K562 (cell line): ENCODE measurements around the gene ADAT1. TPM values are rescaled to one million over a fixed set of nuclear protein-coding genes. Genes with fewer than 3 reads are reported as not detected.

ENCODE experiments used
- ELF2 ChIP-seq: fragments of 250-450 bp; sonication (Bioruptor Pico); IDR thresholded peaks from 2 replicates; pipeline ENCODE4 v1.5.0; 2021; ENCODE audit warnings: mild to moderate bottlenecking
- HLTF ChIP-seq: fragments of 450-650 bp; IDR thresholded peaks from 2 replicates; pipeline ENCODE4 v1.6.1; 2016
- IRF2 ChIP-seq: sonication (generic); formaldehyde crosslinking; IDR thresholded peaks from 2 replicates; pipeline ENCODE4 v1.8.1; 2022; ENCODE audit warnings: mild to moderate bottlenecking, missing genetic modification reagents
- NR2C1 ChIP-seq, 2 experiments: fragments of 450-650 bp; IDR thresholded peaks; 2 replicates each; pipeline ENCODE4 v1.6.1; 2017; ENCODE audit warnings: mild to moderate bottlenecking in 2 of 2, antibody characterized with exemption in 1 of 2, inconsistent platforms in 1 of 2, missing compliant biosample characterization in 1 of 2, missing genetic modification characterization in 1 of 2
- NR2C2 ChIP-seq, 2 experiments: fragments of 200-800 bp in 1 of 2; sonication (Bioruptor generic) in 1 of 2; sonication (generic) in 1 of 2; formaldehyde crosslinking in 1 of 2; IDR thresholded peaks; 2 replicates each; pipeline versions ENCODE4 v1.6.1 to v1.8.0; 2016 to 2022; ENCODE audit warnings: mild to moderate bottlenecking in 1 of 2, missing compliant biosample characterization in 1 of 2, missing genetic modification characterization in 1 of 2, missing genetic modification reagents in 1 of 2
- PCBP2 ChIP-seq: fragments of 200-400 bp; formaldehyde crosslinking; IDR thresholded peaks from 2 replicates; pipeline ENCODE4 v1.6.1; 2018; ENCODE audit warnings: low read length, low read depth, mild to moderate bottlenecking, moderate library complexity; ENCODE audit not compliant: poor library complexity, severe bottlenecking
- XRCC3 ChIP-seq: fragments of 450-650 bp; IDR thresholded peaks from 2 replicates; pipeline ENCODE4 v1.6.1; 2017; ENCODE audit warnings: mild to moderate bottlenecking, moderate library complexity
- ZNF507 ChIP-seq: conservative IDR thresholded peaks from 2 replicates; pipeline ENCODE4 v1.6.1; 2017; ENCODE audit warnings: missing genetic modification characterization, missing compliant biosample characterization
- ZNF583 ChIP-seq: fragments of 250-450 bp; sonication (Bioruptor Pico); IDR thresholded peaks from 2 replicates; pipeline ENCODE4 v1.4.0; 2020
- ZNF668 ChIP-seq: fragments of 250-450 bp; sonication (Bioruptor Pico); IDR thresholded peaks from 2 replicates; pipeline ENCODE4 v1.8.0; 2022; ENCODE audit warnings: mild to moderate bottlenecking, inconsistent platforms
- ZNF699 ChIP-seq: fragments of 250-450 bp; sonication (Bioruptor Pico); IDR thresholded peaks from 2 replicates; pipeline ENCODE4 v1.8.0; 2021; ENCODE audit warnings: mild to moderate bottlenecking, moderate library complexity; ENCODE audit not compliant: insufficient replicate concordance
- polyA plus RNA-seq, 8 experiments: library from polyadenylated mRNA; depleted of rRNA in 4 of 8; stranded (reverse) in 5 of 8; unstranded in 3 of 8; fragments of >200 nt; fragmentation: Nextera tagmentation in 2 of 8; fragmentation: Illumina TruSeq in 1 of 8; extraction: Ambion mirVana in 2 of 8; extraction: Trizol in 1 of 8; gene quantifications; 2 replicates each; pipeline versions ENCODE4 v1.2.1 to v1.2.3, GENCODE V29; 2011 to 2014; ENCODE audit warnings: inconsistent platforms in 1 of 8, missing spikeins in 1 of 8
- total RNA-seq, 7 experiments: library from RNA; depleted of rRNA in 6 of 7; stranded (reverse); fragments of >200 nt in 6 of 7; fragmentation: Illumina TruSeq in 2 of 7; extraction: Trizol in 2 of 7; gene quantifications; 2 replicates each; pipeline versions ENCODE4 v1.2.1 to v1.2.3, GENCODE V29; 2011 to 2021; ENCODE audit warnings: low replicate concordance in 1 of 7
- TF ChIP-seq, protein P1 (sequence below): fragments of 250-450 bp; sonication (Bioruptor Pico); IDR thresholded peaks from 2 replicates; pipeline ENCODE4 v1.8.0; 2021; ENCODE audit warnings: moderate library complexity, mild to moderate bottlenecking, inconsistent platforms
- TF ChIP-seq, protein P2 (sequence below): fragments of 250-450 bp; sonication (Bioruptor Pico); IDR thresholded peaks from 2 replicates; pipeline ENCODE4 v1.4.0; 2020
- TF ChIP-seq, protein P3 (sequence below): sonication (generic); formaldehyde crosslinking; IDR thresholded peaks from 2 replicates; pipeline ENCODE4 v1.8.1; 2023; ENCODE audit warnings: mild to moderate bottlenecking, missing genetic modification reagents
- TF ChIP-seq, protein P4 (sequence below), 2 experiments: fragments of 450-650 bp; IDR thresholded peaks; 2 replicates each; pipeline ENCODE4 v1.6.1; 2018; ENCODE audit warnings: mild to moderate bottlenecking in 2 of 2, low read depth in 1 of 2; ENCODE audit not compliant: partially characterized antibody in 2 of 2
- TF ChIP-seq, protein P5 (sequence below): fragments of 250-450 bp; sonication (Bioruptor Pico); IDR thresholded peaks from 2 replicates; pipeline ENCODE4 v1.8.0; 2022; ENCODE audit warnings: inconsistent platforms, mild to moderate bottlenecking, moderate library complexity, borderline replicate concordance
- TF ChIP-seq, protein P6 (sequence below): fragments of 450-650 bp; formaldehyde crosslinking; conservative IDR thresholded peaks from 2 replicates; pipeline ENCODE4 v1.4.0; 2022; ENCODE audit warnings: mild to moderate bottlenecking, missing genetic modification characterization

Gene ADAT1
- total and polyA plus RNA-seq, 9 of the 15 experiments (the other 6 are each of a cell fraction or from before 2014, with no cell fraction given), result 16.0 to 36.7 (median 28.2) TPM

DNA sequence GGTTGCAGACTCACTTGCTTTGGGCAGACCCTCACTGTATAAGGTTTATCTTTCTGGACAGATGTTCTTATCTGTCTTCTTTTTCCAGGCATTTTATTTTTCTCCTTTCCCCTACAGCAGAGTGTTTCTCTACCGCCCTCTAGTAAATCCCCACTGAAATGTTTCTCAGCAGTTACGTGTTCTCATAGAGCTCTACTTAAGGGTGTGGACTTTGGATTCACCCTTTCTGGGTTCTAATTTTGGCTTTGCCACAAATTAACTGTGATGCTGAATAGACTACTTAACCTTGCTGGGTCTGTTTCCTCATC is 2.0 kb downstream of the ADAT1 start (continued):
- TF ChIP-seq, protein P1, sequence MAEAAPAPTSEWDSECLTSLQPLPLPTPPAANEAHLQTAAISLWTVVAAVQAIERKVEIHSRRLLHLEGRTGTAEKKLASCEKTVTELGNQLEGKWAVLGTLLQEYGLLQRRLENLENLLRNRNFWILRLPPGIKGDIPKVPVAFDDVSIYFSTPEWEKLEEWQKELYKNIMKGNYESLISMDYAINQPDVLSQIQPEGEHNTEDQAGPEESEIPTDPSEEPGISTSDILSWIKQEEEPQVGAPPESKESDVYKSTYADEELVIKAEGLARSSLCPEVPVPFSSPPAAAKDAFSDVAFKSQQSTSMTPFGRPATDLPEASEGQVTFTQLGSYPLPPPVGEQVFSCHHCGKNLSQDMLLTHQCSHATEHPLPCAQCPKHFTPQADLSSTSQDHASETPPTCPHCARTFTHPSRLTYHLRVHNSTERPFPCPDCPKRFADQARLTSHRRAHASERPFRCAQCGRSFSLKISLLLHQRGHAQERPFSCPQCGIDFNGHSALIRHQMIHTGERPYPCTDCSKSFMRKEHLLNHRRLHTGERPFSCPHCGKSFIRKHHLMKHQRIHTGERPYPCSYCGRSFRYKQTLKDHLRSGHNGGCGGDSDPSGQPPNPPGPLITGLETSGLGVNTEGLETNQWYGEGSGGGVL (CRISPR knock-in tag), result no peak
- TF ChIP-seq IRF2 (CRISPR knock-in tag) (no peak), ZNF507 (tag) (no peak), ELF2 (no peak), ZNF699 (no peak), PCBP2 (no peak), NR2C2 (CRISPR knock-in tag; IDR thresholded peaks at IDR 0.05) (no peak), NR2C2 (tag; IDR thresholded peaks at IDR 0.05) (no peak), NR2C1 (IDR thresholded peaks at IDR 0.05) (no peak; the same call in 1 of the 2 replicates), NR2C1 (tag; IDR thresholded peaks at IDR 0.05) (no peak), ZNF668 (CRISPR knock-in tag) (no peak), HLTF (no peak), XRCC3 (no peak), ZNF583 (CRISPR knock-in tag) (no peak)
- TF ChIP-seq, protein P2, sequence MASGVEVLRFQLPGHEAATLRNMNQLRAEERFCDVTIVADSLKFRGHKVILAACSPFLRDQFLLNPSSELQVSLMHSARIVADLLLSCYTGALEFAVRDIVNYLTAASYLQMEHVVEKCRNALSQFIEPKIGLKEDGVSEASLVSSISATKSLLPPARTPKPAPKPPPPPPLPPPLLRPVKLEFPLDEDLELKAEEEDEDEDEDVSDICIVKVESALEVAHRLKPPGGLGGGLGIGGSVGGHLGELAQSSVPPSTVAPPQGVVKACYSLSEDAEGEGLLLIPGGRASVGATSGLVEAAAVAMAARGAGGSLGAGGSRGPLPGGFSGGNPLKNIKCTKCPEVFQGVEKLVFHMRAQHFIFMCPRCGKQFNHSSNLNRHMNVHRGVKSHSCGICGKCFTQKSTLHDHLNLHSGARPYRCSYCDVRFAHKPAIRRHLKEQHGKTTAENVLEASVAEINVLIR, result no peak
- TF ChIP-seq, protein P3, sequence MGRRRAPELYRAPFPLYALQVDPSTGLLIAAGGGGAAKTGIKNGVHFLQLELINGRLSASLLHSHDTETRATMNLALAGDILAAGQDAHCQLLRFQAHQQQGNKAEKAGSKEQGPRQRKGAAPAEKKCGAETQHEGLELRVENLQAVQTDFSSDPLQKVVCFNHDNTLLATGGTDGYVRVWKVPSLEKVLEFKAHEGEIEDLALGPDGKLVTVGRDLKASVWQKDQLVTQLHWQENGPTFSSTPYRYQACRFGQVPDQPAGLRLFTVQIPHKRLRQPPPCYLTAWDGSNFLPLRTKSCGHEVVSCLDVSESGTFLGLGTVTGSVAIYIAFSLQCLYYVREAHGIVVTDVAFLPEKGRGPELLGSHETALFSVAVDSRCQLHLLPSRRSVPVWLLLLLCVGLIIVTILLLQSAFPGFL (CRISPR knock-in tag), result no peak
- TF ChIP-seq, protein P4, sequence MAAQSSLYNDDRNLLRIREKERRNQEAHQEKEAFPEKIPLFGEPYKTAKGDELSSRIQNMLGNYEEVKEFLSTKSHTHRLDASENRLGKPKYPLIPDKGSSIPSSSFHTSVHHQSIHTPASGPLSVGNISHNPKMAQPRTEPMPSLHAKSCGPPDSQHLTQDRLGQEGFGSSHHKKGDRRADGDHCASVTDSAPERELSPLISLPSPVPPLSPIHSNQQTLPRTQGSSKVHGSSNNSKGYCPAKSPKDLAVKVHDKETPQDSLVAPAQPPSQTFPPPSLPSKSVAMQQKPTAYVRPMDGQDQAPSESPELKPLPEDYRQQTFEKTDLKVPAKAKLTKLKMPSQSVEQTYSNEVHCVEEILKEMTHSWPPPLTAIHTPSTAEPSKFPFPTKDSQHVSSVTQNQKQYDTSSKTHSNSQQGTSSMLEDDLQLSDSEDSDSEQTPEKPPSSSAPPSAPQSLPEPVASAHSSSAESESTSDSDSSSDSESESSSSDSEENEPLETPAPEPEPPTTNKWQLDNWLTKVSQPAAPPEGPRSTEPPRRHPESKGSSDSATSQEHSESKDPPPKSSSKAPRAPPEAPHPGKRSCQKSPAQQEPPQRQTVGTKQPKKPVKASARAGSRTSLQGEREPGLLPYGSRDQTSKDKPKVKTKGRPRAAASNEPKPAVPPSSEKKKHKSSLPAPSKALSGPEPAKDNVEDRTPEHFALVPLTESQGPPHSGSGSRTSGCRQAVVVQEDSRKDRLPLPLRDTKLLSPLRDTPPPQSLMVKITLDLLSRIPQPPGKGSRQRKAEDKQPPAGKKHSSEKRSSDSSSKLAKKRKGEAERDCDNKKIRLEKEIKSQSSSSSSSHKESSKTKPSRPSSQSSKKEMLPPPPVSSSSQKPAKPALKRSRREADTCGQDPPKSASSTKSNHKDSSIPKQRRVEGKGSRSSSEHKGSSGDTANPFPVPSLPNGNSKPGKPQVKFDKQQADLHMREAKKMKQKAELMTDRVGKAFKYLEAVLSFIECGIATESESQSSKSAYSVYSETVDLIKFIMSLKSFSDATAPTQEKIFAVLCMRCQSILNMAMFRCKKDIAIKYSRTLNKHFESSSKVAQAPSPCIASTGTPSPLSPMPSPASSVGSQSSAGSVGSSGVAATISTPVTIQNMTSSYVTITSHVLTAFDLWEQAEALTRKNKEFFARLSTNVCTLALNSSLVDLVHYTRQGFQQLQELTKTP (IDR thresholded peaks at IDR 0.05; ENCODE audit: low read depth in 1 of 2, partially characterized antibody in 2 of 2), result peak in 1 of 2 experiments; percentile 58
- TF ChIP-seq, protein P5, sequence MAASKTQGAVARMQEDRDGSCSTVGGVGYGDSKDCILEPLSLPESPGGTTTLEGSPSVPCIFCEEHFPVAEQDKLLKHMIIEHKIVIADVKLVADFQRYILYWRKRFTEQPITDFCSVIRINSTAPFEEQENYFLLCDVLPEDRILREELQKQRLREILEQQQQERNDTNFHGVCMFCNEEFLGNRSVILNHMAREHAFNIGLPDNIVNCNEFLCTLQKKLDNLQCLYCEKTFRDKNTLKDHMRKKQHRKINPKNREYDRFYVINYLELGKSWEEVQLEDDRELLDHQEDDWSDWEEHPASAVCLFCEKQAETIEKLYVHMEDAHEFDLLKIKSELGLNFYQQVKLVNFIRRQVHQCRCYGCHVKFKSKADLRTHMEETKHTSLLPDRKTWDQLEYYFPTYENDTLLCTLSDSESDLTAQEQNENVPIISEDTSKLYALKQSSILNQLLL (CRISPR knock-in tag), result no peak
- TF ChIP-seq, protein P6, sequence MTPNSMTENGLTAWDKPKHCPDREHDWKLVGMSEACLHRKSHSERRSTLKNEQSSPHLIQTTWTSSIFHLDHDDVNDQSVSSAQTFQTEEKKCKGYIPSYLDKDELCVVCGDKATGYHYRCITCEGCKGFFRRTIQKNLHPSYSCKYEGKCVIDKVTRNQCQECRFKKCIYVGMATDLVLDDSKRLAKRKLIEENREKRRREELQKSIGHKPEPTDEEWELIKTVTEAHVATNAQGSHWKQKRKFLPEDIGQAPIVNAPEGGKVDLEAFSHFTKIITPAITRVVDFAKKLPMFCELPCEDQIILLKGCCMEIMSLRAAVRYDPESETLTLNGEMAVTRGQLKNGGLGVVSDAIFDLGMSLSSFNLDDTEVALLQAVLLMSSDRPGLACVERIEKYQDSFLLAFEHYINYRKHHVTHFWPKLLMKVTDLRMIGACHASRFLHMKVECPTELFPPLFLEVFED (CRISPR knock-in tag), result no peak
